Esophagus muscularis mucosa (tissue), 3 donors: ENCODE results near the gene RNF141.

Source experiments
- POLR2A ChIP-seq: fragments of 450-650 bp; IDR thresholded peaks from one replicate; pipeline ENCODE4 v1.6.1; 2017; ENCODE audit warnings: antibody characterized with exemption, moderate library complexity, mild to moderate bottlenecking, low read depth
- TF ChIP-seq, protein P1 (sequence below), 3 experiments: fragments of 200-600 bp in 2 of 3; fragments of 450-650 bp in 1 of 3; sonication (generic) in 2 of 3; IDR thresholded peaks; one replicate each; pipeline ENCODE4 v1.5.1; 2017 to 2019; ENCODE audit warnings: antibody characterized with exemption in 3 of 3, mild to moderate bottlenecking in 2 of 3, moderate library complexity in 1 of 3

DNA sequence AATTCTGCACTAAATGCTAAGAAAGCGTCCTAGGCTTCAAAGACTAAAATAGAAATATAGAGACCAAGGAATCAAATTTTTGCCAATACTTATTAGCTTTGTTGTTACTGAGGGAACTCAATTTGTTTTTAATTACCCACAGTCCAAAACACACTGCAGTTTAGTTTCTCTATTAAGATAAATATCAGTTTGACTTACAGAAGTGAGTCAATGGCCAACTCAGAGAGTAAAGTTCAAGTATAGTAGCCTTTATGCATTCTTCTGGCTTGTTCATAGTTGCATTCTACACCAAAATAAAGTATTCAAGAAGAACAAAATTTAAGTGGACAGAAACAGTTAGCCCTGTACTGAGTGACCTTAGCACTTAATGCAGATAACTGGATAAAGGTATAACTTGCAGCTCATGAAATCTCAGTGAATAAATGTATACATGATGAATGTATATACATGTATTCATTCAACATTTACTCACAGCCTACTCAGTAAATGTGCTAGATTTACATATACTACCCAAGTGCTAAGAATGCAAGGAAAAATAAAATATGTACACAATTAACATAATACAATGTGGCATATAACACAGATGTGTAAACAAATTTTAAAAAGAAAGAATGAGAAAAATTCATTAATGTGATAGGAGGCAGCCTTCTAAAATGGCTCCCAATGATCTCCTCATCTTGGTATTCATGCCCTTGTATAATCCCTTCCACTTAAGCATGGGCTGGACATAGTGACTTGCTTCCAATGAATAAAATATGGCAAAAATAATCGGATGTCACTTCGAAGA is 9.7 kb upstream of the RNF141 start:
- TF ChIP-seq, protein P1, sequence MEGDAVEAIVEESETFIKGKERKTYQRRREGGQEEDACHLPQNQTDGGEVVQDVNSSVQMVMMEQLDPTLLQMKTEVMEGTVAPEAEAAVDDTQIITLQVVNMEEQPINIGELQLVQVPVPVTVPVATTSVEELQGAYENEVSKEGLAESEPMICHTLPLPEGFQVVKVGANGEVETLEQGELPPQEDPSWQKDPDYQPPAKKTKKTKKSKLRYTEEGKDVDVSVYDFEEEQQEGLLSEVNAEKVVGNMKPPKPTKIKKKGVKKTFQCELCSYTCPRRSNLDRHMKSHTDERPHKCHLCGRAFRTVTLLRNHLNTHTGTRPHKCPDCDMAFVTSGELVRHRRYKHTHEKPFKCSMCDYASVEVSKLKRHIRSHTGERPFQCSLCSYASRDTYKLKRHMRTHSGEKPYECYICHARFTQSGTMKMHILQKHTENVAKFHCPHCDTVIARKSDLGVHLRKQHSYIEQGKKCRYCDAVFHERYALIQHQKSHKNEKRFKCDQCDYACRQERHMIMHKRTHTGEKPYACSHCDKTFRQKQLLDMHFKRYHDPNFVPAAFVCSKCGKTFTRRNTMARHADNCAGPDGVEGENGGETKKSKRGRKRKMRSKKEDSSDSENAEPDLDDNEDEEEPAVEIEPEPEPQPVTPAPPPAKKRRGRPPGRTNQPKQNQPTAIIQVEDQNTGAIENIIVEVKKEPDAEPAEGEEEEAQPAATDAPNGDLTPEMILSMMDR (IDR thresholded peaks at IDR 0.05) = no peak
- no peak for TF ChIP-seq POLR2A
